GM21717 (cell line): Measurements from ENCODE around the gene BLTP2.

Experiments used
- ATAC-seq: cut with Tn5 transposase; IDR thresholded peaks from one replicate; pipeline ENCODE4 v1.9.1; 2021; ENCODE audit warnings: mild to moderate bottlenecking, moderate library complexity; ENCODE audit not compliant: unreplicated experiment

Gene BLTP2

GRCh38 chr17:28599311-28600184 lies 45.4 kb downstream of the BLTP2 start:
- ATAC-seq = peak; percentile 40

GRCh38 chr17:28598799-28599310 lies 46.1 kb downstream of the BLTP2 start, which contains the start of gene SPAG5:
Gene SPAG5 (minus strand): TSS chr17:28599025. CDS start chr17:28598946, 79 bp downstream.
- ATAC-seq = peak; percentile 75

- ATAC-seq = no peak
Measured at GRCh38 chr17:28598389-28598788, 46.6 kb downstream of the BLTP2 start.

- no peak for ATAC-seq
Measured at GRCh38 chr17:28597606-28598383, 47.2 kb downstream of the BLTP2 start.
